RPMI7951 (cell line): ENCODE data around the gene CFDP1. TPM values are rescaled to one million over a fixed set of nuclear protein-coding genes. Genes with fewer than 3 reads are reported as not detected.
"Not testable (repeated sequence)": the region's sequence is repeated elsewhere in the genome, so short reads cannot be mapped to it uniquely, and the experiment has no call there.

Experiments
- DNase-seq: peaks from one replicate; pipeline ENCODE4 v3.0.0-alpha.2; 2012; ENCODE audit warnings: low read depth
- total RNA-seq: library from RNA; depleted of rRNA; stranded (reverse); fragments of >200 nt; shearing (Covaris generic); gene quantifications from 2 replicates; pipeline ENCODE4 v1.2.3, GENCODE V29; 2014

The CFDP1 gene
- total RNA-seq, 1 experiment from 2014 or later, result 86.9 TPM

DNA sequence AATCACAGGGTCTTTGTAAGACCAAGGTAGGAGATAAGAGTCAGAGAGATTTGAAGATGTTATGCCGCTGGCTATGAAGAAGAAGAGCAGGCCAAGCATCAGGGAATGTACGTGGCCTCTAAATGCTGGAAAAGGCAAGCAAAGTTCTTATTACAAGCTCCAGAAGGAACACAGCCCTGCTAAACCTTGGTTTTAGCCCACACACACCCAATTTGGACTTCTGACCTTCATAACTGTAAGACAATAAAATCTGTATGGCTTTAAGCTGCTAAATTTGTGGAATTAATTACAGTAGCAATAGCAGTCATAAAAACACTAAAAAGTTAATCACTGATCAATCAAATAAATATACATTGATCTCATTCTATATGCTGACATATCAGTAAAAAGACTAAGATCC is 25.1 kb upstream of the CFDP1 start:
- DNase-seq, result no peak

DNA sequence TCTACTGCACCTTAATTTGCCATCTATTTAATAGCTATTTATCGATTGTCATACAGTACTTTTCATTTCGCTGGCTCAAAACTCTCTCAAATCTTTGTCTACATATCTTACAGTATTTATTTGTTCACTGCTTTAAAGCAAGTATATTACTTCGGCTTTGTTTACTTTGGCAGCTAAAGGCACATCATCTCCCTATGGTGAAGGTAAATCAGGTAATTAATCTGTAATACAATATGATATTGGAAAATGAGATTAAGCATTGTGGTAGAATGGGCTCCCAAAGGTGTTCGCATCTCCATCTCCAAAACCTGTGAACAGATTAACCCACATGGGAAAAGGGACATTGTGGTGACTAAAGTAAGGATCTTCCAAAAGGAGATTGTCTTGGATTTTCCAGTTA is 24.7 kb upstream of the CFDP1 start:
- no peak for DNase-seq

DNA sequence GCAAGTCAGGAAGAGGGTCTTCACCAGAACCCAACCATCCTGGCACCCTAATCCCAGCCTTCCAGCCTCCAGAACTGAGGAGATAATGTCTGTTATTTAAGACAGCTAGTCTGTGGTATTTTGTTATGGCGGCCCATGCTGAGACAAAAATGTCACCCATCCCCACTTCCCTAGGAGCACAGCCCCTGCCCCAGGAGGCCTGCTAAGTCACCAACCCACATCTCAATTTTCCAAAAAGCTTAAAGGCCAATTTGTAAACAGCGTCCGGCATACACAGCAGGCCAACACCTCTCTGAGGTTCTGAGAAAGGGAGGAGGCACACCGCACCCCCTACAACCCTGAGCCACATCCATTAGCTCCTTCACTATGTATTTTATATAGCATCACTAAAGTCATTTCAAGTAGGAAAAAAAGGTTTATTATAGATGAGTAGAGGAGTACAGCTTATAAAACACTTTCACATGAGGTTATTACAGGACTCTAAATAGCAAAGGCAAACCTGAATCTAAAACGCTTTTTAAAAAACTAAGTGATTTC is 24.2 kb upstream of the CFDP1 start:
- DNase-seq, result no peak

DNA sequence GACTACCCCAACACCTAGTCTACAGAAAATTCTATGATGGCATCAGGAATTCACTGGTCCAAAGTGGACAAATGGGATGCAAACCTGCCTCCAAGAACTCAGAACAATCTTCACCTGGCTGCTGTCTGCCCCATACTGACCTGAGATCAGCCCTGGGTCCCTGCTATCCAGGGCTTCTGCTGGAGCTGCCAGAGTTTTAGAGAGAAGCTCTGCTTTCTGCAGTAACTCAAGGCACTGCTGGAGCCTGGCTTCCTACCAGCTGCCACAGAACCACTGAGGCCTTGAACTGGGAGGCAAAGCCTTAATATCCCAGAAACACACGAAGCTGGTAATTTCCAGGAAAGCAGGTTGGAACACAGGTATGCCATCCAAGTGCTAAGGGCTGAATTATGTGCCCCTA is 23.7 kb upstream of the CFDP1 start:
- DNase-seq, result no peak

DNA sequence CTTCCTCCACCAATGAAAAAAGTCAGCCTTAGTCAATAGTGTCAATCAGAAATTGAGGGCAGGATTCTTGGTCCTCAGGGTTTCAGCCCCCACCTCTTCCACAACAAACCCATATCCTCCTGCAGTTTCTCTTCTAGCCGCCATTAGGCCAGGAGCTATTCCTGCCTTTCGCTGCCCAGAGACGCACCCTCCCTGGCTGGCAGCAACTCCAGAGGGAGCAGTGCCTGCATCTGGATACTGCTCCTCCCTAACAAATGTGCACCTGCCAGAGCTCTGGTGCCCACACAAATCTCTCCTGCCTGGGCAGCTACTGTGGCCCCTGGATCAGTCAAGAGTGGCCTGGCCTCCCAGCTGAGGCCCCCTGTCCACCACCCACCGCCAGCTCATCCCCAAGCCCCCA is 23.2 kb upstream of the CFDP1 start:
- not testable (repeated sequence) for DNase-seq

DNA sequence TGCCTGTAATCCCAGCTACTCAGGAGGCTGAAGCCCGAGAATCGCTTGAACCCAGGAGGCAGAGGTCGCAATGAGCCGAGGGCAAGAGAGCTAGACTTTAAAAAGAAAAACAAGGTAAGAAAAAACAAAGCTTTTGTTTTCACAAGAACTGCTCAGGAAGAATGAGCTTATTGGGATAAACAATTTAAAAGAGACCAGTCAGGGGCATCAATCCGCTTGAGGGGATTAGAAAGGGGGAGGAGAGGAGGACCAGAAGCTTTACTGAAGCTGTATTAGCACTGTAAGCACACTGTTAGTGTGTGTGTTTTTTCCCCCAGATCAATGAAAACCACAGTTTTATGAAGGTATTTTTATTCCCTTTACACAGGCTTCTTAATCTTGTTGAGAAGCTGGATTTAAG is 22.4 kb upstream of the CFDP1 start:
- no peak for DNase-seq

DNA sequence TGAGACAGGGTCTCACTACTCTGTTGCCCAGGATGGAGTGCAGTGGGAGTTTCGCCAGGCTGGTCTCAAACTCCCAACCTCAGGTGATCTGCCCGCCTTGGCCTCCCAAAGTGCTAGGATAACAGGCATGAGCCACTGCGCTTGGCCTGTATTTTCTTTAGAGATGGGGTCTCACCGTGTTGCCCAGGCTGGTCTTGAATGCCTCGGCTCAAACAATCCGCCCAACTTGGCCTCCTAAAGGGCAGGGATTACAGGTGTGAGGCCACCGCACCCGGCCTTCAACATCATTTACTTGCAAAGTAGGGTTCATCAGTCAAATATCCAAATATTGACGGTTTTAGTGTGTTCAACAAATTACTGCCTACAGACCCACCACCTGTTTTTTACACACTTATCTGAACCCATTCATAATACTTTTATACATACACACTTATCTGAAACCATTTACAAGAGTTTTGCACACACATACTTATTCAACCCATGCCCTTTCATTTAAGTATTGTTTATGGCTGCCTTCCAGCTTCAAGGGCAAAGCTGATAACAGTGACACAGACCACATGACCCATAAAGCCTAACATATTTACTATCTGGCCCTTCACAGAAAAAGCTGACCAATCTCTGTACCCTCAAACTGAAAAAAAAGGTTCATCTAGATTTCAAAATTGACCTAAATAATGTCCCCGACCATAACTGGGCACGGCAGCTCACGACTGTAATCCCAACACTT is 19.3 kb upstream of the CFDP1 start:
- DNase-seq, result no peak

DNA sequence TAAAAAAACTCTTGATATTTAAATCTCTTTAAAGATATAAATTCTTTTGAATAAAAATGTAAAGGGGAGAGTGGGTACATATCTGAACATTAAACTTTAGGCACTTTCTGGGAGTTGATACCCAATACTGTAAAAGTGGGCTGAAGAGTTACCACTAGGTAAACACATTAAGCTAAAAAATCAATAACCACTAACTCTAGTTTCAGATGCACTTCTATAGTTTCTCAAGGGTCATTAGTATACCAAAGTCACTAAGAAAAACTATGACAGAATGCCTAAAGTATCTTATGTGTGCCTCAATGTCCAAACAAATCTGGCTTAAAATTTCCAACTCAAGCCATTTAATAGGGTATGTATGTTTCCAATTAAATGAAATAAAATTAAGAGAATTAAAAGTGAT is 13.1 kb upstream of the CFDP1 start:
- no peak for DNase-seq

DNA sequence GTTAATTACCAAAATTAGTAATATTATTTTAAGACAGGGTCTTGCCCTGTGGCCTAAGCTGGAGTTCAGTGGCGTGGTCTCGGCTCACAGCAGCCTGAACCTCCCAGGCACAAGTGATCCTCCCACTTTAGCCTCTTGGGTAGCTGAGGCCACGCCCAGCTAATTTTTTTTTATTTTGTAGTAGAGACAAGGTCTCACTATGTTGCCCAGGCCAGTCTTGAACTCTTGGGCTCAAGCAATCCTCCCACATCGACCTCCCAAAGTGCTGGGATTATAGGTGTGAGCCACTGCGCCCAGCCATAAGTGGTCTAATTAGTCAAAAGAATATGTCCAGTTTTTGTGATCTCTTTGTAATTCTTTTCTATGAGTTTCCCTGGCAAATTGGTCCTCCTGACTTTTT is 12.0 kb upstream of the CFDP1 start:
- DNase-seq, result no peak

DNA sequence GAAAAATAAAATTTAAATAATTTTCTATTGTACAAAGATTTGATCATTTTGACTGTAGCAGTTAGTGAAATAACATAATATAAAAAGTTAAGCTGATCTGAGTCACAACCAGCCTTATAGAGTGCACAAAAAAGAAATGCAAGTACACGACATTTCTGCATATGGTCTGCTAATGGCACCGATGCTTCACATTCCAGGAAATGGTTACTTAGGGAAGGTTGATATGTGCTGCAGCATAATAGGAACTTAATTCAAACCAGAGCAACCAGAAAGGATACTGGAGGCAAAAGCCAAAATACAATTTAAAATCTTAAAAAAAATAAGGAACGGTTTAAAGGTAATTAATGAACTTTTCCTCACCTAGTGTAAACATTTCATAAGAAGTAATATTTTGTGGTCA is 10.0 kb upstream of the CFDP1 start:
- DNase-seq, result no peak

DNA sequence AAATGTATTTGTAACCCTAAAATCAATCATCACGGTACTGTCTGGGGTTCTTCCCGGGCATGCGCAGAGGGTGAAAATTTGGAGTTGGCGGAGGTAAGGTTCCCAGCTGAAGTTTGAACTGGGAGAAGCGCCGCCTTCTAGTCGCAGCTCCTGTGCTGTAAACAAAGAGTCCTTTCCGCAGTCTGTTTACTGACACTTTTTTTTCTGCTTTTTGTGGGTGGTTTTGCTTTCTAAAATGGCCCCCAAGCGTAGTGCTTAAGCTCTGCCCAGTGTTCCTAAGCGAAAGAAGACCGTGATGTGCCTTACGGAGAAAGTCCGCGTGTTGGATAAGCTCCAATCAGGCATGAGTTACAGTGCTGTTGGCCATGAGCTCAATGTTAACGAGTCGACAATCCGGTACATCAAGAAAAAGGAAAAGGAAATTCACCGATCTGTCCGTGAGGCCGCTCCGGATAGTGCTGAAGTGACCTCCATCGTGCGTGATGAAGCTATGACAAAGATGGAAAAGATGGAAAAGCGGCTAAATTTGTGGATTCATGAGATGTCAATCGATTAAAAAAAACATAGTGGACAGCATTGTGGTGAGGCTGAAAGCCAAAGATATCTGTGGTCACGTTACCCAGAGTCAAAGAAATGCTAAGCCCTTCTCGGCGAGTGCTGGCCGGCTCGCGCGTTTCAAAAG is 570 bp upstream of the CFDP1 start:
- peak; percentile 90 for DNase-seq

DNA sequence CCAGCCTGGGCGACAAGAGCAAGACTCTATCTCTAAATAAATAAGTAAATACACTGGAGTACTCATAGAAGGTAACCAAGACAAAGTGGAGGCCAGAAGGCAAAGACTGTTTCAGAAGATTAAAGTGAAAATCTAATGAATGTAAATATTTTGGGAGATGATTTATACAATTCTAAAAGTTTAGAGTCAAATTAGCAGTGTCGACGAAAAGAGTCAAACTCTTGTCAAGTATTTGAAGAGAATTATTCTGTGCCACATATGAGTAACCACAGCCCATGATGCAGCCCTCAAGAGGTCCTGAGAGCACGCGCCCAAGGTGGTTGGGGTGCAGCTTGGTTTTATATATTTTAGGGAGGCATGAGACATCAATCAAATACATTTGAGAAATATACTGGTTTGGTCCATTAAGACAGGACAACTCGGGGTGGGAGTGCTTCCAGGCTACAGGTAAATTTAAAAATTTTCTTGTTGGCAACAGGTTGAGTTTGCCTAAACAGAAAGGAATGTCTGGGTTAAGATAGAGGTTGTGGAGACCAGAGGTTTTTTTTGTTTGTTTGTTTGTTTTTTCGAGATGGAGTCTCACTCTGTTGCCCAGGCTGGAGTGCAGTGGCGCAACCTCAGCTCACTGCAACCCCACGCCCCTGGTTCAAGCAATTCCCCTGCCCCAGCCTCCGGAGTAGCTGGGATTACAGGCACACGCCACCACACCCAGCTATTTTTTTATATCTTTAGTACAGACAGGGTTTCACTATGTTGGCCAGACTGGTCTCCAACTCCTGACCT is 3.5 kb downstream of the CFDP1 start:
- no peak for DNase-seq

DNA sequence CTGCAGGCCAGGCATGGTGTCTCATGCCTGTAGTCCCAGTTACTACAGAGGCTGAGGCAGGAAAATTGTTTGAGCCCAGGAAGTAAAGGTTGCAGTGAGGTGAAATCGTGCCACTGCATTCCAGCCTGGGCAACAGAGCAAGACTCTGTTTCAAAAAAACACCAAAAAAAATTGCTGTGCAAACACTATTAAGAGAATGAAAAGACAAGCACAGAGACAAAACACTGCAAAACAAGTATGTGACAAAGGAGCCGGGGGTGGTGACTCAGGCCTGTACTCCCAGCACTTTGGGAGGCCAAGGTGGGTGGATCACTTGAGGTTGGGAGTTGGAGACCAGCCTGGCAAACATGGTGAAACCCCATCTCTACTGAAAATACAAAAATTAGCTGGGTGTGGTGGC is 6.8 kb downstream of the CFDP1 start:
- not testable (repeated sequence) for DNase-seq

DNA sequence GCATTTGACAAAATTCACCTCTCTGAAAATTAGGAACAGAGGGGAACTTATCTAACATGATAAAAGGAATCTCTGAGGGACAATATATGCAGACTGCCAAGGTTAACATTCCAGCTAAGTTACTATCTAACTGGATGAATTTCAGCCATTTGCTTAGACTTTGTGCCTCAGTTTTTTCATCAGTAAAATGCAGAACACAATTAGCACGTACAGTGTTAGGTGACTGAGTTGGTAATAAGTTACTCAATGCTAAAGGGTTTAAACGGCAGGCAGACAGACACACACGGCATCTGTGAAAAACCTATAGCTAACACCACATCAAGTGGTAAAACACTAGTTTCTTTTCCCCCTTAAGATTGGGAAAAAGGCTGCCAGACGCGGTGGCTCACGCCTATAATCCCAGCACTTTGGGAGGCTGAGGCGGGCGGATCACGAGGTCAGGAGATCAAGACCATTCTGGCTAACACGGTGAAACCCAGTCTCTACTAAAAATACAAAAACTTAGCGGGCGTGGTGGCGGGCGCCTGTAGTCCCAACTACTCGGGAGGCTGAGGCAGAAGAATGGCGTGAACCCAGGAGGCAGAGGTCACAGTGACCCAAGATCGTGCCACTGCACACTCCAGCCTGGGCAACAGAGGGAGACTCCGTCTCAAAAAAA is 9.1 kb downstream of the CFDP1 start:
- DNase-seq, result not testable (repeated sequence)

DNA sequence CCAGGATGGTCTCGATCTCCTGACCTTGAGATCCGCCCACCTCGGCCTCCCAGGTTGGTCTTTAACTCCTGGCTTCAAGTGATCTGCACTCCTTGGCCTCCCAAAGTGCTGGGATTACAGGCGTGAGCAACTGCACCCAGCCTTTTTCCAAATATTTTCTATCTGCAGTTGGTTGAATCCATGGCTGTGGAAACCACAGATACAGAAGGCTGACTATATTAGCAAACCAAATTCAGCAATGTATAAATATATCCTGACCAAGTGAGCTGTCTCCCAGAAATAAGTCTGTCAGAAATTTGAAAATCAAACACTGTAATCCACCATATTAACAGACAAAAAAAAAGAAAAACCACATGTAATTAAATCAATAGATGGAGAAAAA is 9.6 kb downstream of the CFDP1 start:
- no peak for DNase-seq

DNA sequence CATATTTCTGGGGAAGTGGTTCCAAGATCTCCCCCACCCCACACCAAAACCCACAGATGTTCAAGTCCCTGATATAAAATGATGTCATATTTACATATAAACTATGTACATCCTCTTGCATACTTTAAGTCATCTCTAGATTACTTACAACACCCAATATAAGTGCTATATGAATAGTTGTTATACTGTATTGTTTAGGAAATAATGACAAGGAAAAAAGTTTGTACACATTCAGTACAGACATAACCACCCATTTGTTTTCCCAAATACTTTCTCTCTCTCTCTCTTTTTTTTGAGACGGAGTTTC is 11.5 kb downstream of the CFDP1 start:
- DNase-seq, result no peak

DNA sequence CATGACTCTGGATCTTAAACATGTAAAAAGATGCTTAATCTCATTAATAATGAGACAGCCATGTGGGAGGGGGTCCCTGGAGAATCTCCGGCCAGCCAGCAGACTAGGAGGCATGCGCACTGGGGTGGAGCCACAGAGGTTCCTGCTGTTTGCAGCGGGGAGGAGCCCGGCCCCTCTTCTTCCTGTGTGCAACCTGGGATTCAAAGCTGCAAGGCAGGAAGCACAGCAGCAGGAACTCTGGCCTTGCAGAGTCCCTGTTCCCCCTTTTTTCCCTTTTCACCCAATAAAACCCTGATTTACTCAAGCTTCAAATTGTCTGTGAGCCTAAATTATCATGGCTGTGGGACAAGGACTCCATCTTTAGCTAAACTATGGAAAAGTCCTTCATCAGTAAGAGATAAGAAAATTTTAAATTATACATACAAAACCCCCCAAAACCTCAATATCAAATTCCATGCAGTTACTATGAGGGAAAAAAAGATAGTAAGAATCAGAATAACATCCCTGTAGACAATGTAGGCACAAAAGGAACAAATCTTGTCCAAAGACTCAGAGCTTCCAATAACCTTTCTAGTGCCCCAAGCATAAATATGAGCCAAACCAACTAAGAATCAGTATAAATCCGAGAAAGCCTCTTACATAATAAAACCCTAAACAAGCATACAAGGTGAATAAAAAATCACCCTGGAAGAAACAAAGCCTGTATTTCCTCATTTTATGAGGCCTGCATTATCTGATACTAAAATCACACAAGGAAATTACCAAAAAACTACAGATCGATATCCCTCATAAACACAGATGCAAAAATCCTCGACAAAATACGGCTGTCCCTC is 12.1 kb downstream of the CFDP1 start:
- peak; percentile 24 for DNase-seq

DNA sequence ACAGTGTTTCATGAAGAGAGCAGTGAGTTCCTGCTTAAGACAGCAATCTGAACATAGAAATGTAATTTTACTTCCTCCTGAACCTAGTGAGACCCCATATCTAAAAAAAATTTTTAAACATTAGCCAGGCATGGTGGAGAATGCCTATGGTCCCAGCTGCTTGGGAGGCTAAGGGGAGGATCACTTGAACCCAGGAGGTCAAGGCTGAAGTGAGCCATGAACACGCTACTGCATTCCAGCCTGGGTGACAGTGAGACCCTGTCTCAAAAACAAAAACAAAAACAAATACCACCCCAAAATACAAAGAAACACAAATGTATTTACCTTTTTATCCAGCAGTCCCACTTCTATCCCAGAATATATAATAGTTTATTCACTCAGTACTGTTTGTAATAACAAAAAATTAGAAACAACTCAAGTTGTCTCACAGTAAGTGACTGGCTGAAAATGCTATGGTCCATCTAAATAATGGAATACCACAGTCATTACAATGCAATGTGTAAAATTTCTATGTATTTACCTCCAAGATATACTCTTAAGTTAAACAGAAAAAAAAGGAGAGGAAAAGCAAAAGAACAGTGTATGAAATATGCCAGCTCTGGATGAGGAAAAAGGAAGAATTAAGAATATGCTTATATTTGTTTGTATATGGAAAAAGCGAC is 16.3 kb downstream of the CFDP1 start:
- no peak for DNase-seq

DNA sequence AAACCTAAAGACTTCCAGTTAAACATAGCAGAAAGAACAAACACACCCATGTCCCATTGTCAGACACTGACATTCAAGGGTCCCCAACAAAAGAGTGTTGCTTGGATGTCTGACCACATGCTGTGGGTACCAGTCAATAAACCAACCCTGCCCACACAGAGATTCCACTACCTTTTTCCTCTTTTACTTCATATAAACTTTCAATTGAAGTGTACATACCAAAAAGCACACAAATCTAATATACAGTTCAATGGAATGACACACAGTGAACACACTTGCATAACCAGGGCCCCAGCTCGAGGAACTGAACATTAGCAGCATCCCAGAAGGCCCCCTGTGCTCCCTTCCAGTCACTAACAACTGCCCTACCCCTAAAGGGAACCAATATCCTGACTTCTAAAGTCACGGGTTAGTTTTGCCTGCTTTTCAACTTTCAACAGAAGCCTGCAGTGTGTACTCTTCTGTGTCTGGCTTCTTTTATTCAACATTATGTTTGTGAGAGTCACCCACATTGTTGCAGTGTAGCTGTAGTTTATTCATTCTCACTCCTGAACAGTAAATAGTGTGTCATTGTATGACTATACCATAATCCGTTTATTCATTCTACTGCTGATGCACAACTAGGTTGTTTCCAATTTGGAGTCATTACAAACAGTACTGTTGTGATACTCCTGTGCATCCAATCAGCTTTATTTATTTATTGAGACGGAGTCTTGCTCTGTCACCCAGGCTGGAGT is 18.0 kb downstream of the CFDP1 start:
- no peak for DNase-seq

DNA sequence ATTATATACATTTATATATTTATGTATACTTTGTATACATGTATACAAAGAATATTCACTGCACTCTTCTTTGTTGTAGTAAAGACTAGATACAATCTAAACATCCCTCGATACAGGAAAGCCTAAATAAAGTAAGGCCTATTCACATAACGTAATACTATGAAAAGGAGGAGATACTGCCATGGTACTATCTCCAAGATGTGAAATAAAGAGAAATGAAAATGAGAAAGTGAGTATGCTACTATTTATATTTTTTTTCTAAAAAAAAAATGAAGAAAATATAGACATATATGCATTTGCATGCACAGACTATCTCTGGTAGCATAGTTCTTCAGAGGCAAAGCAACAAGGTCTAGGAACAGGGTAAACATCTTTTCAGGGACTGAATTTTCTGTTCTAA is 19.4 kb downstream of the CFDP1 start:
- DNase-seq, result no peak
